ENCODE results near the gene LTF. TPM values are rescaled to one million over a fixed set of nuclear protein-coding genes. Genes with fewer than 3 reads are reported as not detected.

The LTF gene
- total RNA-seq, 1 donor from 2014 or later: 14.3 TPM

GRCh38 chr3:46482632-46483350 is 18.1 kb upstream of the LTF start:
- DNase-seq: no peak
- no peak for ATAC-seq
- Histone ChIP-seq H3K4me3 (no peak overlapping the region), H3K27ac (no peak overlapping the region), H3K9me3 (no peaks in the 10 kb centered on the region), H3K4me1 (no peaks in the 10 kb centered on the region), H3K27me3 (no peaks in the 10 kb centered on the region), H3K36me3 (no peaks in the 10 kb centered on the region)
- intact Hi-C loops (cut with DNase I): no loop called here
- no peak for TF ChIP-seq CTCF (IDR thresholded peaks at IDR 0.05)

- TF ChIP-seq CTCF (IDR thresholded peaks at IDR 0.05): no peak
- H3K27me3 ChIP-seq: no peaks in the 10 kb centered on the region
- H3K4me1 ChIP-seq: no peaks in the 10 kb centered on the region
- ATAC-seq (no peak), DNase-seq (no peak)
- H3K4me3 ChIP-seq: no peak overlapping the region
- H3K9me3 ChIP-seq: no peaks in the 10 kb centered on the region
- no peak overlapping the region for H3K27ac ChIP-seq
- H3K36me3 ChIP-seq: no peaks in the 10 kb centered on the region
- intact Hi-C loops (cut with DNase I): no loop called here
Measured at GRCh38 chr3:46481636-46482035, 16.9 kb upstream of the LTF start.

GRCh38 chr3:46480491-46481195 is 15.9 kb upstream of the LTF start:
- Histone ChIP-seq H3K27ac (no peak overlapping the region), H3K9me3 (no peaks in the 10 kb centered on the region), H3K27me3 (no peaks in the 10 kb centered on the region), H3K4me3 (no peak overlapping the region), H3K36me3 (no peaks in the 10 kb centered on the region), H3K4me1 (no peaks in the 10 kb centered on the region)
- DNase-seq (no peak), ATAC-seq (no peak)
- TF ChIP-seq CTCF (IDR thresholded peaks at IDR 0.05): no peak
- intact Hi-C loops (cut with DNase I): no loop called here

GRCh38 chr3:46479696-46480095 is 15.0 kb upstream of the LTF start:
- H3K4me3 ChIP-seq: no peak overlapping the region

GRCh38 chr3:46479021-46479420 is 14.3 kb upstream of the LTF start:
- no peak for TF ChIP-seq CTCF (IDR thresholded peaks at IDR 0.05)
- no peak for DNase-seq
- Histone ChIP-seq H3K27ac (no peak overlapping the region), H3K4me3 (no peak overlapping the region), H3K36me3 (no peaks in the 10 kb centered on the region), H3K27me3 (no peaks in the 10 kb centered on the region), H3K4me1 (no peaks in the 10 kb centered on the region), H3K9me3 (no peaks in the 10 kb centered on the region)
- intact Hi-C loops (cut with DNase I): no loop called here
- no peak for ATAC-seq

More at GRCh38 chr3:46479696-46480095, 15.0 kb upstream of the LTF start:
- H3K27me3 ChIP-seq: no peaks in the 10 kb centered on the region
- H3K9me3 ChIP-seq: no peaks in the 10 kb centered on the region
- intact Hi-C loops (cut with DNase I): no loop called here
- ATAC-seq: no peak
- no peak for DNase-seq
- no peak overlapping the region for H3K27ac ChIP-seq
- H3K4me1 ChIP-seq: no peaks in the 10 kb centered on the region
- TF ChIP-seq CTCF (IDR thresholded peaks at IDR 0.05): no peak
- no peaks in the 10 kb centered on the region for H3K36me3 ChIP-seq
